GM23338 (cell line): ENCODE results near the gene RNF217.

Source experiments
- CREB1 ChIP-seq: fragments of 250-450 bp; sonication (Bioruptor Pico); IDR thresholded peaks from 2 replicates; pipeline ENCODE4 v1.5.0; 2020; ENCODE audit warnings: low read depth, mild to moderate bottlenecking, moderate library complexity
- EZH2 ChIP-seq: fragments of 200-600 bp; sonication (generic); IDR thresholded peaks from one replicate; pipeline ENCODE4 v1.8.0; 2017; ENCODE audit warnings: antibody characterized with exemption, mild to moderate bottlenecking, low read depth; ENCODE audit not compliant: unreplicated experiment
- EZH2phosphoT487 ChIP-seq: fragments of 200-600 bp; sonication (generic); IDR thresholded peaks from one replicate; pipeline ENCODE4 v1.8.1; 2018; ENCODE audit warnings: antibody characterized with exemption; ENCODE audit not compliant: unreplicated experiment
- JUNB ChIP-seq: IDR thresholded peaks from one replicate; pipeline ENCODE4 v1.6.1; 2016; ENCODE audit warnings: antibody characterized with exemption; ENCODE audit not compliant: unreplicated experiment
- NANOG ChIP-seq: IDR thresholded peaks from 2 replicates; pipeline ENCODE4 v1.6.1; 2016; ENCODE audit warnings: antibody characterized with exemption, borderline replicate concordance
- POLR2AphosphoS5 ChIP-seq: IDR thresholded peaks from 2 replicates; pipeline ENCODE4 v1.6.1; 2016; ENCODE audit warnings: antibody characterized with exemption, low read depth
- ZNF114 ChIP-seq: fragments of 250-450 bp; sonication (Bioruptor Pico); IDR thresholded peaks from 2 replicates; pipeline ENCODE4 v1.5.0; 2020; ENCODE audit warnings: mild to moderate bottlenecking, moderate library complexity
- ZNF331 ChIP-seq: fragments of 250-450 bp; sonication (Bioruptor Pico); IDR thresholded peaks from 2 replicates; pipeline ENCODE4 v1.5.0; 2020; ENCODE audit warnings: low read depth, mild to moderate bottlenecking, moderate library complexity
- TF ChIP-seq, protein P1 (sequence below), 2 experiments: fragments of 200-600 bp in 1 of 2; sonication (generic) in 1 of 2; conservative IDR thresholded peaks; 2 replicates each; pipeline versions ENCODE4 v1.5.1 to v1.6.1; 2016 to 2017; ENCODE audit warnings: antibody characterized with exemption in 2 of 2, low read depth in 2 of 2, mild to moderate bottlenecking in 2 of 2, moderate library complexity in 1 of 2
- TF ChIP-seq, protein P2 (sequence below): IDR thresholded peaks from one replicate; pipeline ENCODE4 v1.6.1; 2018; ENCODE audit warnings: antibody characterized with exemption; ENCODE audit not compliant: unreplicated experiment
- TF ChIP-seq, protein P3 (sequence below): fragments of 250-450 bp; sonication (Bioruptor Pico); IDR thresholded peaks from 2 replicates; pipeline ENCODE4 v1.5.0; 2020; ENCODE audit warnings: mild to moderate bottlenecking, moderate library complexity
- TF ChIP-seq, protein P4 (sequence below): IDR thresholded peaks from 2 replicates; pipeline ENCODE4 v1.6.1; 2016; ENCODE audit warnings: antibody characterized with exemption

DNA sequence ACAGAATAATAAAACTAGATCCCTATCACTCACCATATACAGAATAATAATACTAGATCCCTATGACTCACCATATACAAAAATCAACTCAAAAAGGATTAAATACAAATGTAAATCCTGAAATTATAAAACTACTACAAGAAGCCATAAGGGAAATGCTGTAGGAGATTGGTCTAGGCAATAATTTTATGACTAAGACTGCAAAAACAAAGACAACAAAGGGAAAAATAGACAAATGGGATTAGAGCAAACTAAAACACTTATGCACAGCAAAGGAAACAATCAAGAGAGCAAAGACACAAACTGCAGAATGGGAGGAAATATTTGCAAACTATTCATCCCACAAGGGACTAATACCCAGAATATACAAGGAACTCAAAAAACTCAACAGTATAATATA lies 4.1 kb upstream of the RNF217 start:
- TF ChIP-seq EZH2, result no peak
- no peak for TF ChIP-seq POLR2AphosphoS5
- no peak for TF ChIP-seq JUNB
- TF ChIP-seq, protein P1, sequence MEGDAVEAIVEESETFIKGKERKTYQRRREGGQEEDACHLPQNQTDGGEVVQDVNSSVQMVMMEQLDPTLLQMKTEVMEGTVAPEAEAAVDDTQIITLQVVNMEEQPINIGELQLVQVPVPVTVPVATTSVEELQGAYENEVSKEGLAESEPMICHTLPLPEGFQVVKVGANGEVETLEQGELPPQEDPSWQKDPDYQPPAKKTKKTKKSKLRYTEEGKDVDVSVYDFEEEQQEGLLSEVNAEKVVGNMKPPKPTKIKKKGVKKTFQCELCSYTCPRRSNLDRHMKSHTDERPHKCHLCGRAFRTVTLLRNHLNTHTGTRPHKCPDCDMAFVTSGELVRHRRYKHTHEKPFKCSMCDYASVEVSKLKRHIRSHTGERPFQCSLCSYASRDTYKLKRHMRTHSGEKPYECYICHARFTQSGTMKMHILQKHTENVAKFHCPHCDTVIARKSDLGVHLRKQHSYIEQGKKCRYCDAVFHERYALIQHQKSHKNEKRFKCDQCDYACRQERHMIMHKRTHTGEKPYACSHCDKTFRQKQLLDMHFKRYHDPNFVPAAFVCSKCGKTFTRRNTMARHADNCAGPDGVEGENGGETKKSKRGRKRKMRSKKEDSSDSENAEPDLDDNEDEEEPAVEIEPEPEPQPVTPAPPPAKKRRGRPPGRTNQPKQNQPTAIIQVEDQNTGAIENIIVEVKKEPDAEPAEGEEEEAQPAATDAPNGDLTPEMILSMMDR (conservative IDR thresholded peaks at IDR 0.05; ENCODE audit: low read depth in 2 of 2), result no peak
- TF ChIP-seq, protein P2, sequence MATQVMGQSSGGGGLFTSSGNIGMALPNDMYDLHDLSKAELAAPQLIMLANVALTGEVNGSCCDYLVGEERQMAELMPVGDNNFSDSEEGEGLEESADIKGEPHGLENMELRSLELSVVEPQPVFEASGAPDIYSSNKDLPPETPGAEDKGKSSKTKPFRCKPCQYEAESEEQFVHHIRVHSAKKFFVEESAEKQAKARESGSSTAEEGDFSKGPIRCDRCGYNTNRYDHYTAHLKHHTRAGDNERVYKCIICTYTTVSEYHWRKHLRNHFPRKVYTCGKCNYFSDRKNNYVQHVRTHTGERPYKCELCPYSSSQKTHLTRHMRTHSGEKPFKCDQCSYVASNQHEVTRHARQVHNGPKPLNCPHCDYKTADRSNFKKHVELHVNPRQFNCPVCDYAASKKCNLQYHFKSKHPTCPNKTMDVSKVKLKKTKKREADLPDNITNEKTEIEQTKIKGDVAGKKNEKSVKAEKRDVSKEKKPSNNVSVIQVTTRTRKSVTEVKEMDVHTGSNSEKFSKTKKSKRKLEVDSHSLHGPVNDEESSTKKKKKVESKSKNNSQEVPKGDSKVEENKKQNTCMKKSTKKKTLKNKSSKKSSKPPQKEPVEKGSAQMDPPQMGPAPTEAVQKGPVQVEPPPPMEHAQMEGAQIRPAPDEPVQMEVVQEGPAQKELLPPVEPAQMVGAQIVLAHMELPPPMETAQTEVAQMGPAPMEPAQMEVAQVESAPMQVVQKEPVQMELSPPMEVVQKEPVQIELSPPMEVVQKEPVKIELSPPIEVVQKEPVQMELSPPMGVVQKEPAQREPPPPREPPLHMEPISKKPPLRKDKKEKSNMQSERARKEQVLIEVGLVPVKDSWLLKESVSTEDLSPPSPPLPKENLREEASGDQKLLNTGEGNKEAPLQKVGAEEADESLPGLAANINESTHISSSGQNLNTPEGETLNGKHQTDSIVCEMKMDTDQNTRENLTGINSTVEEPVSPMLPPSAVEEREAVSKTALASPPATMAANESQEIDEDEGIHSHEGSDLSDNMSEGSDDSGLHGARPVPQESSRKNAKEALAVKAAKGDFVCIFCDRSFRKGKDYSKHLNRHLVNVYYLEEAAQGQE, result no peak
- TF ChIP-seq CREB1 (CRISPR knock-in tag), result no peak
- TF ChIP-seq, protein P3, sequence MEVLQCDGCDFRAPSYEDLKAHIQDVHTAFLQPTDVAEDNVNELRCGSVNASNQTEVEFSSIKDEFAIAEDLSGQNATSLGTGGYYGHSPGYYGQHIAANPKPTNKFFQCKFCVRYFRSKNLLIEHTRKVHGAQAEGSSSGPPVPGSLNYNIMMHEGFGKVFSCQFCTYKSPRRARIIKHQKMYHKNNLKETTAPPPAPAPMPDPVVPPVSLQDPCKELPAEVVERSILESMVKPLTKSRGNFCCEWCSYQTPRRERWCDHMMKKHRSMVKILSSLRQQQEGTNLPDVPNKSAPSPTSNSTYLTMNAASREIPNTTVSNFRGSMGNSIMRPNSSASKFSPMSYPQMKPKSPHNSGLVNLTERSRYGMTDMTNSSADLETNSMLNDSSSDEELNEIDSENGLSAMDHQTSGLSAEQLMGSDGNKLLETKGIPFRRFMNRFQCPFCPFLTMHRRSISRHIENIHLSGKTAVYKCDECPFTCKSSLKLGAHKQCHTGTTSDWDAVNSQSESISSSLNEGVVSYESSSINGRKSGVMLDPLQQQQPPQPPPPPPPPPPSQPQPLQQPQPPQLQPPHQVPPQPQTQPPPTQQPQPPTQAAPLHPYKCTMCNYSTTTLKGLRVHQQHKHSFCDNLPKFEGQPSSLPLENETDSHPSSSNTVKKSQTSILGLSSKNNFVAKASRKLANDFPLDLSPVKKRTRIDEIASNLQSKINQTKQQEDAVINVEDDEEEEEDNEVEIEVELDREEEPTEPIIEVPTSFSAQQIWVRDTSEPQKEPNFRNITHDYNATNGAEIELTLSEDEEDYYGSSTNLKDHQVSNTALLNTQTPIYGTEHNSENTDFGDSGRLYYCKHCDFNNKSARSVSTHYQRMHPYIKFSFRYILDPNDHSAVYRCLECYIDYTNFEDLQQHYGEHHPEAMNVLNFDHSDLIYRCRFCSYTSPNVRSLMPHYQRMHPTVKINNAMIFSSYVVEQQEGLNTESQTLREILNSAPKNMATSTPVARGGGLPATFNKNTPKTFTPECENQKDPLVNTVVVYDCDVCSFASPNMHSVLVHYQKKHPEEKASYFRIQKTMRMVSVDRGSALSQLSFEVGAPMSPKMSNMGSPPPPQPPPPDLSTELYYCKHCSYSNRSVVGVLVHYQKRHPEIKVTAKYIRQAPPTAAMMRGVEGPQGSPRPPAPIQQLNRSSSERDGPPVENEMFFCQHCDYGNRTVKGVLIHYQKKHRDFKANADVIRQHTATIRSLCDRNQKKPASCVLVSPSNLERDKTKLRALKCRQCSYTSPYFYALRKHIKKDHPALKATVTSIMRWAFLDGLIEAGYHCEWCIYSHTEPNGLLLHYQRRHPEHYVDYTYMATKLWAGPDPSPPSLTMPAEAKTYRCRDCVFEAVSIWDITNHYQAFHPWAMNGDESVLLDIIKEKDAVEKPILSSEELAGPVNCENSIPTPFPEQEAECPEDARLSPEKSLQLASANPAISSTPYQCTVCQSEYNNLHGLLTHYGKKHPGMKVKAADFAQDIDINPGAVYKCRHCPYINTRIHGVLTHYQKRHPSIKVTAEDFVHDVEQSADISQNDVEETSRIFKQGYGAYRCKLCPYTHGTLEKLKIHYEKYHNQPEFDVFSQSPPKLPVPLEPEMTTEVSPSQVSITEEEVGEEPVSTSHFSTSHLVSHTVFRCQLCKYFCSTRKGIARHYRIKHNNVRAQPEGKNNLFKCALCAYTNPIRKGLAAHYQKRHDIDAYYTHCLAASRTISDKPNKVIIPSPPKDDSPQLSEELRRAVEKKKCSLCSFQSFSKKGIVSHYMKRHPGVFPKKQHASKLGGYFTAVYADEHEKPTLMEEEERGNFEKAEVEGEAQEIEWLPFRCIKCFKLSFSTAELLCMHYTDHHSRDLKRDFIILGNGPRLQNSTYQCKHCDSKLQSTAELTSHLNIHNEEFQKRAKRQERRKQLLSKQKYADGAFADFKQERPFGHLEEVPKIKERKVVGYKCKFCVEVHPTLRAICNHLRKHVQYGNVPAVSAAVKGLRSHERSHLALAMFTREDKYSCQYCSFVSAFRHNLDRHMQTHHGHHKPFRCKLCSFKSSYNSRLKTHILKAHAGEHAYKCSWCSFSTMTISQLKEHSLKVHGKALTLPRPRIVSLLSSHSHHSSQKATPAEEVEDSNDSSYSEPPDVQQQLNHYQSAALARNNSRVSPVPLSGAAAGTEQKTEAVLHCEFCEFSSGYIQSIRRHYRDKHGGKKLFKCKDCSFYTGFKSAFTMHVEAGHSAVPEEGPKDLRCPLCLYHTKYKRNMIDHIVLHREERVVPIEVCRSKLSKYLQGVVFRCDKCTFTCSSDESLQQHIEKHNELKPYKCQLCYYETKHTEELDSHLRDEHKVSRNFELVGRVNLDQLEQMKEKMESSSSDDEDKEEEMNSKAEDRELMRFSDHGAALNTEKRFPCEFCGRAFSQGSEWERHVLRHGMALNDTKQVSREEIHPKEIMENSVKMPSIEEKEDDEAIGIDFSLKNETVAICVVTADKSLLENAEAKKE (CRISPR knock-in tag), result no peak
- TF ChIP-seq EZH2phosphoT487, result no peak
- no peak for TF ChIP-seq NANOG
- no peak for TF ChIP-seq ZNF331
- no peak for TF ChIP-seq ZNF114 (CRISPR knock-in tag)
- TF ChIP-seq, protein P4, sequence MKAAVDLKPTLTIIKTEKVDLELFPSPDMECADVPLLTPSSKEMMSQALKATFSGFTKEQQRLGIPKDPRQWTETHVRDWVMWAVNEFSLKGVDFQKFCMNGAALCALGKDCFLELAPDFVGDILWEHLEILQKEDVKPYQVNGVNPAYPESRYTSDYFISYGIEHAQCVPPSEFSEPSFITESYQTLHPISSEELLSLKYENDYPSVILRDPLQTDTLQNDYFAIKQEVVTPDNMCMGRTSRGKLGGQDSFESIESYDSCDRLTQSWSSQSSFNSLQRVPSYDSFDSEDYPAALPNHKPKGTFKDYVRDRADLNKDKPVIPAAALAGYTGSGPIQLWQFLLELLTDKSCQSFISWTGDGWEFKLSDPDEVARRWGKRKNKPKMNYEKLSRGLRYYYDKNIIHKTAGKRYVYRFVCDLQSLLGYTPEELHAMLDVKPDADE, result no peak
